Loucy (cell line): ENCODE data around the gene PPP1R14B.

Experiments used
- EZH2phosphoT487 ChIP-seq: fragments of 200-600 bp; IDR thresholded peaks from 2 replicates; pipeline ENCODE4 v1.6.1; 2018; ENCODE audit warnings: antibody characterized with exemption, mild to moderate bottlenecking, moderate library complexity, borderline replicate concordance
- TF ChIP-seq, protein P1 (sequence below): fragments of 200-600 bp; sonication (generic); conservative IDR thresholded peaks from 2 replicates; pipeline ENCODE4 v1.5.1; 2014; ENCODE audit warnings: mild to moderate bottlenecking, antibody characterized with exemption, low read length

DNA sequence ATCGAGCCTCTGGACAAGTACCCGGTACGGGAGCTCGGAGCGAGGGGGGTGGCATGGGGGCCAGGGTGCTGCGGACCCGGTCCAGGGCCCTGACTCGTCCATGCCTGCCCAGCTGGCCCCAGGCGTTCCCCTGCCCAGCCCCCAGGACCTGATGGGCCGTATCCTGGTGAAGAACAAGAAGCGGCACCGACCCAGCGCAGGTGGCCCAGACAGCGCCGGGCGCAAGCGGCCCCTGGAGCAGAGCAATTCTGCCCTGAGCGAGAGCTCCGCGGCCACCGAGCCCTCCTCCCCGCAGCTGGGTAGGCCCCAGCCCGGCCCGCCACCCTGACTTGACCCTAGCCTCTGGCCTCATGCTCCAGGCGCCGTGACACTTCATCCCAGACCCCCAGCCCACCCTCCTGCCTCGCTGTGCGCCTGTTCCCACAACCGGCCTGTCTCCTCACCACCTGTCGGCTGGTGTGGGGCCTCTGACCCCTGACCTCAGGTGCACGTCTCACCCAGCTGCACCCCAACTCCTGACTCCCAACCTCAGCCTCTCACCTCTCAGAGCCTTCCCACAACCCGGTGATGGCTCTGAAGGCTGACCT lies 12.3 kb upstream of the PPP1R14B start:
- TF ChIP-seq, protein P1, sequence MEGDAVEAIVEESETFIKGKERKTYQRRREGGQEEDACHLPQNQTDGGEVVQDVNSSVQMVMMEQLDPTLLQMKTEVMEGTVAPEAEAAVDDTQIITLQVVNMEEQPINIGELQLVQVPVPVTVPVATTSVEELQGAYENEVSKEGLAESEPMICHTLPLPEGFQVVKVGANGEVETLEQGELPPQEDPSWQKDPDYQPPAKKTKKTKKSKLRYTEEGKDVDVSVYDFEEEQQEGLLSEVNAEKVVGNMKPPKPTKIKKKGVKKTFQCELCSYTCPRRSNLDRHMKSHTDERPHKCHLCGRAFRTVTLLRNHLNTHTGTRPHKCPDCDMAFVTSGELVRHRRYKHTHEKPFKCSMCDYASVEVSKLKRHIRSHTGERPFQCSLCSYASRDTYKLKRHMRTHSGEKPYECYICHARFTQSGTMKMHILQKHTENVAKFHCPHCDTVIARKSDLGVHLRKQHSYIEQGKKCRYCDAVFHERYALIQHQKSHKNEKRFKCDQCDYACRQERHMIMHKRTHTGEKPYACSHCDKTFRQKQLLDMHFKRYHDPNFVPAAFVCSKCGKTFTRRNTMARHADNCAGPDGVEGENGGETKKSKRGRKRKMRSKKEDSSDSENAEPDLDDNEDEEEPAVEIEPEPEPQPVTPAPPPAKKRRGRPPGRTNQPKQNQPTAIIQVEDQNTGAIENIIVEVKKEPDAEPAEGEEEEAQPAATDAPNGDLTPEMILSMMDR, result no peak
- TF ChIP-seq EZH2phosphoT487, result no peak
